Measurements from ENCODE around the gene FFAR1.

Gene FFAR1

DNA sequence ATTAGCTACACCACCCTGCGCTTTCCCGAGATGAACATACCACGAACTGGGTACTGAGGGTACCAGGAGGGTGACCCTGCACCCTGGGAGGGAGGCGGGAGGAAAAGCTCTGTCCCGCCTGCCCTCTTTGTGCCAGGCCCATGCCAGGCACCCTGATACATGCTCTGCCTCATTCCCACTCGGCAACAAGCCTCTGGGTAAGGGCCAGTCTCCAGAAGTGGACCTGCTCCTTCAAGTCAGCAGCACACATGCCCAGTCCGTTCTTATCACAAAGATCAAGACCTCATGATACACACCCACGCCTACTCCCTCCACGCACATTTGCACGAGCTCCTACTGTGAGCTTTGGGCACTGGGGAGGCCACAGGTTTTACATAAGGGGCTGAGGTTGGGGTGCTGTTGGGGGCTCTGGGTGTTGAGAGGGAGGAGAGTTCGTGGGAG lies 2.0 kb upstream of the FFAR1 start:
- no peak overlapping the region for H2AFZ ChIP-seq (ENCODE audit: low read depth, low read length)
- ATAC-seq (ENCODE audit: insufficient read depth, low read depth) (no peak), DNase-seq (no peak)
- peaks cover 19% of the 10 kb centered on the region for H3K4me1 ChIP-seq (ENCODE audit: insufficient read depth, low read length)
- H3K4me2 ChIP-seq (ENCODE audit: insufficient read depth, low read length) = no peak overlapping the region
- no peaks in the 10 kb centered on the region for H3K9me3 ChIP-seq (ENCODE audit: insufficient read depth, low read length, severe bottlenecking)
- H3K36me3 ChIP-seq (ENCODE audit: insufficient read depth, low read length) = no peaks in the 10 kb centered on the region
- H3K9ac ChIP-seq (ENCODE audit: low read depth, low read length) = no peak overlapping the region
- no peak overlapping the region for H3K4me3 ChIP-seq (ENCODE audit: low read depth in 1 of 2, low read length in 2 of 2)
- H3K79me2 ChIP-seq (ENCODE audit: insufficient read depth, low read length) = no peaks in the 10 kb centered on the region
- H3K27me3 ChIP-seq (ENCODE audit: insufficient read depth, low read length, poor library complexity) = peaks cover 19% of the 10 kb centered on the region
- no peak overlapping the region for H3K27ac ChIP-seq (ENCODE audit: low read length)
- TF ChIP-seq, protein P1, sequence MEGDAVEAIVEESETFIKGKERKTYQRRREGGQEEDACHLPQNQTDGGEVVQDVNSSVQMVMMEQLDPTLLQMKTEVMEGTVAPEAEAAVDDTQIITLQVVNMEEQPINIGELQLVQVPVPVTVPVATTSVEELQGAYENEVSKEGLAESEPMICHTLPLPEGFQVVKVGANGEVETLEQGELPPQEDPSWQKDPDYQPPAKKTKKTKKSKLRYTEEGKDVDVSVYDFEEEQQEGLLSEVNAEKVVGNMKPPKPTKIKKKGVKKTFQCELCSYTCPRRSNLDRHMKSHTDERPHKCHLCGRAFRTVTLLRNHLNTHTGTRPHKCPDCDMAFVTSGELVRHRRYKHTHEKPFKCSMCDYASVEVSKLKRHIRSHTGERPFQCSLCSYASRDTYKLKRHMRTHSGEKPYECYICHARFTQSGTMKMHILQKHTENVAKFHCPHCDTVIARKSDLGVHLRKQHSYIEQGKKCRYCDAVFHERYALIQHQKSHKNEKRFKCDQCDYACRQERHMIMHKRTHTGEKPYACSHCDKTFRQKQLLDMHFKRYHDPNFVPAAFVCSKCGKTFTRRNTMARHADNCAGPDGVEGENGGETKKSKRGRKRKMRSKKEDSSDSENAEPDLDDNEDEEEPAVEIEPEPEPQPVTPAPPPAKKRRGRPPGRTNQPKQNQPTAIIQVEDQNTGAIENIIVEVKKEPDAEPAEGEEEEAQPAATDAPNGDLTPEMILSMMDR (IDR thresholded peaks at IDR 0.05; ENCODE audit: borderline replicate concordance, extremely low read depth, low read length, poor library complexity, severe bottlenecking) = no peak
- no peak for TF ChIP-seq EZH2 (IDR thresholded peaks at IDR 0.05; ENCODE audit: borderline replicate concordance, low read depth, low read length, severe bottlenecking)
- no peaks in the 10 kb centered on the region for H4K20me1 ChIP-seq (ENCODE audit: insufficient read depth, low read length)

DNA sequence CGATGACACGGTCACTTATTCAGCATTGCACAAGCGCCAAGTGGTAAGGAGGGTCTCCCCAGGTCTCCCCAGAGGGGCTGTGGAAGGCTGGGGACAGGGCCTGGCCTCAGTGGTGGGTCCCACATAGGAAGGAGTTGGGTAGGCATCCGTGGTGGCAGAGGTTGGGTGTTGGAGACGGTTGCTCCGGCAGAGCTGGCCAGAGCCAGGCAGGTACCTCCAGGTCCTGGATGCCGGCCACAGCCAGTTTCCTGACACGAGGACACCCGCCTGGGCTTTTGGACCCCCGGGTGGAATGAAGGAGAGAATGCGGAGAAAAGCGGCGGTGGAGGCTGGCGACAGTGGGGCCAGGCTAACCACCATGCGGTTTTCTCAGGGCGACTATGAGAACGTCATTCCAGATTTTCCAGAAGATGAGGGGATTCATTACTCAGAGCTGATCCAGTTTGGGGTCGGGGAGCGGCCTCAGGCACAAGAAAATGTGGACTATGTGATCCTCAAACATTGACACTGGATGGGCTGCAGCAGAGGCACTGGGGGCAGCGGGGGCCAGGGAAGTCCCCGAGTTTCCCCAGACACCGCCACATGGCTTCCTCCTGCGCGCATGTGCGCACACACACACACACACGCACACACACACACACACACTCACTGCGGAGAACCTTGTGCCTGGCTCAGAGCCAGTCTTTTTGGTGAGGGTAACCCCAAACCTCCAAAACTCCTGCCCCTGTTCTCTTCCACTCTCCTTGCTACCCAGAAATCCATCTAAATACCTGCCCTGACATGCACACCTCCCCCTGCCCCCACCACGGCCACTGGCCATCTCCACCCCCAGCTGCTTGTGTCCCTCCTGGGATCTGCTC lies 1.3 kb upstream of the FFAR1 start:
- Histone ChIP-seq H3K36me3 (ENCODE audit: insufficient read depth, low read length) (no peaks in the 10 kb centered on the region), H2AFZ (ENCODE audit: low read depth, low read length) (no peak overlapping the region), H3K9me3 (ENCODE audit: insufficient read depth, low read length, severe bottlenecking) (no peaks in the 10 kb centered on the region), H3K4me2 (ENCODE audit: insufficient read depth, low read length) (no peak overlapping the region), H3K27me3 (ENCODE audit: insufficient read depth, low read length, poor library complexity) (peaks cover 19% of the 10 kb centered on the region), H3K79me2 (ENCODE audit: insufficient read depth, low read length) (no peaks in the 10 kb centered on the region), H3K4me1 (ENCODE audit: insufficient read depth, low read length) (peaks cover 19% of the 10 kb centered on the region), H3K27ac (ENCODE audit: low read length) (no peak overlapping the region), H3K4me3 (ENCODE audit: low read depth in 1 of 2, low read length in 2 of 2) (no peak overlapping the region), H4K20me1 (ENCODE audit: insufficient read depth, low read length) (no peaks in the 10 kb centered on the region), H3K9ac (ENCODE audit: low read depth, low read length) (no peak overlapping the region)
- DNase-seq = peak; percentile 40
- TF ChIP-seq, protein P1 (IDR thresholded peaks at IDR 0.05; ENCODE audit: borderline replicate concordance, extremely low read depth, low read length, poor library complexity, severe bottlenecking) = no peak
- TF ChIP-seq EZH2 (IDR thresholded peaks at IDR 0.05; ENCODE audit: borderline replicate concordance, low read depth, low read length, severe bottlenecking) = no peak
- ATAC-seq (ENCODE audit: insufficient read depth, low read depth) = 0 out of 3 replicates have a peak, but pooled peaks have one; percentile 25

DNA sequence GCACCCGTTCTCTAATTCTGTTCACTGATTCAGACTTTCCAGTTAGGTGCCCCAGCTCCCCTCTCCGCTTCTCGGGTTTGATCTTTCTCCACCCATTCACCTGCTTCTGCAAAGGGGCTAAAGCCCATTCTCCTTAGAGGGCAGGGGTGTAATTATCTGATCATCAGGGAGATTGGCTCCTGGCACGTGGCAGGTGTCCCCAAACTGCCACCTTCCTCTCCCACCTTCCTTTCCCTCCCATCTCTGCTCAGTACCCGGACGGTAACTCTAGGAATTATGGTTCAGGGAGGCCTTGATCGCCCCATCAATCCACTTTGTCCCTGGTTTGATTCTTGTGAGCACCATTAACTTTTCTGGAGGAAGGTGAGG lies 212 bp downstream of the FFAR1 start:
- Histone ChIP-seq H4K20me1 (ENCODE audit: insufficient read depth, low read length) (no peaks in the 10 kb centered on the region), H3K4me2 (ENCODE audit: insufficient read depth, low read length) (no peak overlapping the region), H3K9me3 (ENCODE audit: insufficient read depth, low read length, severe bottlenecking) (no peaks in the 10 kb centered on the region), H3K27me3 (ENCODE audit: insufficient read depth, low read length, poor library complexity) (peaks cover 19% of the 10 kb centered on the region), H3K27ac (ENCODE audit: low read length) (no peak overlapping the region), H2AFZ (ENCODE audit: low read depth, low read length) (no peak overlapping the region), H3K9ac (ENCODE audit: low read depth, low read length) (no peak overlapping the region), H3K4me1 (ENCODE audit: insufficient read depth, low read length) (peaks cover 19% of the 10 kb centered on the region), H3K4me3 (ENCODE audit: low read depth in 1 of 2, low read length in 2 of 2) (no peak overlapping the region), H3K36me3 (ENCODE audit: insufficient read depth, low read length) (no peaks in the 10 kb centered on the region), H3K79me2 (ENCODE audit: insufficient read depth, low read length) (no peaks in the 10 kb centered on the region)
- no peak for DNase-seq
- no peak for ATAC-seq (ENCODE audit: insufficient read depth, low read depth)
- TF ChIP-seq EZH2 (IDR thresholded peaks at IDR 0.05; ENCODE audit: borderline replicate concordance, low read depth, low read length, severe bottlenecking) = no peak
- TF ChIP-seq, protein P1 (IDR thresholded peaks at IDR 0.05; ENCODE audit: borderline replicate concordance, extremely low read depth, low read length, poor library complexity, severe bottlenecking) = no peak

Measured in DND-41 (cell line).